Brain microvascular endothelial cell (primary cell): ENCODE measurements around the gene ESD.
"Not testable (repeated sequence)": the region's sequence is repeated elsewhere in the genome, so short reads cannot be mapped to it uniquely, and the experiment has no call there.

Source experiments
- DNase-seq: peaks from one replicate; pipeline ENCODE4 v3.0.0-alpha.2; 2020
- H3K27ac ChIP-seq: fragments of 250-450 bp; sonication (Bioruptor Pico); 2 replicates; pipeline ENCODE4 v1.5.1; 2020; ENCODE audit warnings: mild to moderate bottlenecking, moderate library complexity
- H3K27me3 ChIP-seq: fragments of 250-450 bp; sonication (Bioruptor Pico); replicated peaks from 2 replicates; pipeline ENCODE4 v1.5.1; 2020; ENCODE audit warnings: mild to moderate bottlenecking
- H3K36me3 ChIP-seq: fragments of 250-450 bp; sonication (Bioruptor Pico); replicated peaks from 2 replicates; pipeline ENCODE4 v1.5.1; 2020; ENCODE audit warnings: mild to moderate bottlenecking
- H3K4me3 ChIP-seq: 2 replicates; pipeline ENCODE4 v1.5.1; 2011; ENCODE audit warnings: low read depth, mild to moderate bottlenecking, control low read depth, low read length, moderate library complexity
- in situ Hi-C: cut with HindIII; loops from 2 replicates; pipeline ENCODE4 v1.10.0; 2017; ENCODE audit warnings: low sequenced_read_pairs, low pct_ligation_motif_present
- TF ChIP-seq, protein P1 (sequence below): IDR thresholded peaks from 2 replicates; pipeline ENCODE4 v1.5.1; 2011; ENCODE audit warnings: low read depth, mild to moderate bottlenecking, moderate library complexity, low read length, control low read depth, inconsistent platforms; ENCODE audit errors: missing control alignments

The ESD gene

DNA sequence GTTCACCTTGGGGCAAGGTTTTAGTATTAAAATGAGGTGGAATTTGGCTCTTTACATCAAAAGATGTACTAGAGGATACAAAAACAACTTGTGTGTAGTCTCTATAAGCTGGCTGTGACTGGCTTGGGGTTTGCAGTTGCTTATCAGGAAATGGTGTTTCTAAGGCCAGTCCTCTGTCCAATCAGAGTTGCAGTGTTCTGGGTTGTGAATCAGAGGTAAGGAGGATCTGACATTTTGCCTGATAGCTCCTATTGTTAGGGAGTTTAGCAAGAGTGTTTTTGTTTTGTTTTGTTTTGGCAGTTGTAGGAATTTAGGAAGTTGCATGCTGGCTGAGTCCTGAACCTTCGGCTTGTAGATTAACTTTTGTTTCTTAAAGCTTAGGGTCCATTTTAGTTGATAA, 20.1 kb upstream of the ESD start:
- Histone ChIP-seq H3K4me3 (no peak overlapping the region), H3K27ac (no peak overlapping the region), H3K36me3 (no peaks in the 10 kb centered on the region), H3K27me3 (no peaks in the 10 kb centered on the region)
- no peak for DNase-seq
- in situ Hi-C loops, result no loop called here
- TF ChIP-seq, protein P1, sequence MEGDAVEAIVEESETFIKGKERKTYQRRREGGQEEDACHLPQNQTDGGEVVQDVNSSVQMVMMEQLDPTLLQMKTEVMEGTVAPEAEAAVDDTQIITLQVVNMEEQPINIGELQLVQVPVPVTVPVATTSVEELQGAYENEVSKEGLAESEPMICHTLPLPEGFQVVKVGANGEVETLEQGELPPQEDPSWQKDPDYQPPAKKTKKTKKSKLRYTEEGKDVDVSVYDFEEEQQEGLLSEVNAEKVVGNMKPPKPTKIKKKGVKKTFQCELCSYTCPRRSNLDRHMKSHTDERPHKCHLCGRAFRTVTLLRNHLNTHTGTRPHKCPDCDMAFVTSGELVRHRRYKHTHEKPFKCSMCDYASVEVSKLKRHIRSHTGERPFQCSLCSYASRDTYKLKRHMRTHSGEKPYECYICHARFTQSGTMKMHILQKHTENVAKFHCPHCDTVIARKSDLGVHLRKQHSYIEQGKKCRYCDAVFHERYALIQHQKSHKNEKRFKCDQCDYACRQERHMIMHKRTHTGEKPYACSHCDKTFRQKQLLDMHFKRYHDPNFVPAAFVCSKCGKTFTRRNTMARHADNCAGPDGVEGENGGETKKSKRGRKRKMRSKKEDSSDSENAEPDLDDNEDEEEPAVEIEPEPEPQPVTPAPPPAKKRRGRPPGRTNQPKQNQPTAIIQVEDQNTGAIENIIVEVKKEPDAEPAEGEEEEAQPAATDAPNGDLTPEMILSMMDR, result no peak

DNA sequence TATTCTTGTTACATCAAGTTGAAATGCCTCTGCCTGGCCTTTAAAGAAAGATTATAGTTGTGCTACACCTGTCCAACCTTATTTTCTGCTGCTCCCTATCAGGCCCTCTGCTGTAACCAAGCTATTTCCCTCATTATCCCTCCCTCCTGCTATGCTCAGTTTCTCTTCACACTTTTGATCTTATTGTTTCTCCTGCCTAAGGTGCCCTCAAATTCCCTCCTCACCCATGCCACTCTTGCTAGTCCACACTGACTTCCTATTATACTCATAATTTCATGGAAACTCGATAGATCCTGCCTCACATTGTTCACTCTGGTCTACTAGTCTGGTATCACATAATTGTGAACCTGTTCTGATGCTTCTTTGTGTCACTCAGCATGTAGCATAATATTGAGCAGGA, 19.4 kb upstream of the ESD start:
- H3K36me3 ChIP-seq, result no peaks in the 10 kb centered on the region
- H3K27me3 ChIP-seq, result no peaks in the 10 kb centered on the region
- TF ChIP-seq, protein P1, result no peak
- in situ Hi-C loops, result no loop called here
- H3K27ac ChIP-seq, result no peak overlapping the region
- DNase-seq, result no peak
- H3K4me3 ChIP-seq, result no peak overlapping the region

DNA sequence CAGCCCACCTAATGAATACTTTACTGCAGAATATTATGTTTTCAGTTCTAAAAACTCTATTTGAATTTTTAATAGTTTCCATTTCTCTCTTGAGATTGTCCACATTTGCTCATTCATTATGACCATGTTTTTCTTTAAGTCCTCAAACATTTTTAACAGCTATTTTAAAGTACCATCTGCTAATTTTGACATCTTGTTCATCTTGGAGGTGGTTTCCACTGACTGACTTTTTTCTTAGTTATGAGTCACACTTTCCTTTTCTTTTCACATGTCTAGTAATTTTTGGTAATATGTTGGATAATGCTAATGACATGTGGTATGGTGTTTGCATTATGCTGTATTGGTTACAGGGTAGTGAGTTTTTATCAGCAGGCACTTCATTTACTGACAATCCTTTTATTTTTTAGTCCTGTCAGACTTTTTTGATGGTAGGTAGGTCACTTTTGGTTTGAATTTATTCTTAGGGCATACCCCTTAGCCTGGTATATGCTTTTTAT, 15.4 kb upstream of the ESD start:
- no peaks in the 10 kb centered on the region for H3K36me3 ChIP-seq
- no peak overlapping the region for H3K4me3 ChIP-seq
- no peaks in the 10 kb centered on the region for H3K27me3 ChIP-seq
- no peak for DNase-seq
- in situ Hi-C loops, result no loop called here
- TF ChIP-seq, protein P1, result no peak
- no peak overlapping the region for H3K27ac ChIP-seq

DNA sequence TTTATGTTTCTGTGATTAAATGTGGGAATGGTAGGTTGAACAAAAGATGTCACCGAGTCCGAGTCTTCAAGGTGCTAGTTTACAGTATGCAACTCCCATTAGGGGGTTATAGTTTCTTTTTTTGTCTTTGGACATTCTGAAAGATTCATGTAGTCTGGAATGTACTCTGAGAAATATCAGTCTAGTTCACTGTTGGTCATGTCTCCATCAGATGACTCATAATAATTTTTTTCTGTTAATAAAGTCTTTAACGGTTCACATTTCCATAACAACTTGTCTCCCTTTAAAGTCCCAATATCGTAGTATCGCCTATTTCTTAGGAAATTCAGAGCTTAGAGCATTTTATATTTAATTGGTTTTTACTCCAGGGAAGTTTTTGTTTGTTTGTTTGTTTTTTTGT, 13.5 kb upstream of the ESD start:
- no peaks in the 10 kb centered on the region for H3K27me3 ChIP-seq
- in situ Hi-C loops, result no loop called here
- H3K36me3 ChIP-seq, result no peaks in the 10 kb centered on the region
- TF ChIP-seq, protein P1, result no peak
- H3K27ac ChIP-seq, result peak overlapping the region; percentile 32
- DNase-seq, result no peak
- H3K4me3 ChIP-seq, result no peak overlapping the region

DNA sequence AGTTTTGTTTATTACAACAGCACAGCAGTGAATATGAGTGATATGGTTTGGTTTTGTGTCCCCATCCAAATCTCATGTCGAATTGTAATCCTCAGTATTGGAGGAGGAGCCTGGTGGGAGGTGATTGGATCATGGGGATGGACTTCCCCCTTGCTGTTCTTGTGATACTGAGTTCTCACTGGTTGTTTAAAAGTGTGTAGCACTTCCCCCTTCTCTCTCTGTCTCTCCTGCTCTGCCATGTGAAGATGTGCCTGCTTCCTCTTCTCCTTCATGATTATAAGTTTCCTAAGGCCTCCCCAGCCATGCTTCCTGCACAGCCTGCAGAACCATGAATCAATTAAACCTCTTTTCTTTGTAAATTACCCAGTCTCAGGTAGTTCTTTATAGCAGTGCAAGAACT, 8.0 kb upstream of the ESD start:
- DNase-seq, H3K36me3 ChIP-seq, H3K27me3 ChIP-seq, in situ Hi-C loops, H3K4me3 ChIP-seq: not testable (repeated sequence)
- peak overlapping the region; percentile 54 for H3K27ac ChIP-seq

DNA sequence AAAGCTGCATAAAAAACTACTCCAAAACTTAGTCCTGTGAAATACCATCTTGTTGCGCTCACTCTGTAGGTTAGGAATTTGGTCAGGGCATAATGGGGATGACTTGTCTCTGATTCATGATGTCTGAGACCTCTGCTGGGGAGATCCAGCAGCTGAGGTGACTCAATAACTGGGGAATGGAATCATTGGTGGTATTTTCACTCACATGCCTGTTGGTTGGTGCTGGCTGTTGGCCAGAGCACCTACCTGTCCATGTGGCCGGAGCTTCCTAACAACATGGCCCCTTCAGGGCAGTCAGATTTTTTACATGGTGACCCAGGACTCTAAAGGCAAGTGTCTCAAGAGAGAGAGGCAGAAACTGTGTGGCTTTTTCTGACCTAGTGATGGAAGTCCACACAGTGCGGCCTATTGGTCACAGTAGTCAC, 7.4 kb upstream of the ESD start:
- Histone ChIP-seq H3K36me3 (no peaks in the 10 kb centered on the region), H3K27ac (peak overlapping the region; percentile 82), H3K27me3 (no peaks in the 10 kb centered on the region), H3K4me3 (no peak overlapping the region)
- TF ChIP-seq, protein P1, result peak; percentile 17
- DNase-seq, result peak; percentile 95
- in situ Hi-C loops, result no loop called here
